OCI-LY3 (cell line): ENCODE data around the gene GCA.

Source experiments
- EZH2phosphoT487 ChIP-seq: fragments of 200-600 bp; shearing (Covaris generic); IDR thresholded peaks from 2 replicates; pipeline ENCODE4 v1.6.1; 2018; ENCODE audit warnings: antibody characterized with exemption, mixed run types, low read depth
- TF ChIP-seq, protein P1 (sequence below): fragments of 200-600, 300-600 bp; sonication (generic); IDR thresholded peaks from 2 replicates; pipeline ENCODE4 v1.5.1; 2014; ENCODE audit warnings: antibody characterized with exemption, low read length, low read depth

DNA sequence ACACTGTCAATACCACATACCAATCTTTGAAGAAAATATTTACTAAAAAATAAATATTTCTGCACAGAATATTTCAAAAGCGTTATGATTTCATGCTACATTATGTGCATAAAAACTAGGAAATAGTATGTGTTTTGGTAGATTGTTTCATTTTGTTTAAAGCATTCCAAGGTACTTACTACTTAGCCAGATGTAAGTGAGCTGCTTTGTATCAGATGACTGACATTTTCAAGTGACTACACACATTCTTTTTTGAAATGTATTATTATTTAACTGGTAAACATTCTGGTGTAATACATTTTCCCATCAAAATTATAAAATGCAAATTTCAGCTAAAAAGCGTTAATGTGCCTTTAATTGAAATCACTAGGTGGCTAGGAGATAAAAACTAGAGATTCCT lies 21.5 kb downstream of the GCA start:
- TF ChIP-seq, protein P1, sequence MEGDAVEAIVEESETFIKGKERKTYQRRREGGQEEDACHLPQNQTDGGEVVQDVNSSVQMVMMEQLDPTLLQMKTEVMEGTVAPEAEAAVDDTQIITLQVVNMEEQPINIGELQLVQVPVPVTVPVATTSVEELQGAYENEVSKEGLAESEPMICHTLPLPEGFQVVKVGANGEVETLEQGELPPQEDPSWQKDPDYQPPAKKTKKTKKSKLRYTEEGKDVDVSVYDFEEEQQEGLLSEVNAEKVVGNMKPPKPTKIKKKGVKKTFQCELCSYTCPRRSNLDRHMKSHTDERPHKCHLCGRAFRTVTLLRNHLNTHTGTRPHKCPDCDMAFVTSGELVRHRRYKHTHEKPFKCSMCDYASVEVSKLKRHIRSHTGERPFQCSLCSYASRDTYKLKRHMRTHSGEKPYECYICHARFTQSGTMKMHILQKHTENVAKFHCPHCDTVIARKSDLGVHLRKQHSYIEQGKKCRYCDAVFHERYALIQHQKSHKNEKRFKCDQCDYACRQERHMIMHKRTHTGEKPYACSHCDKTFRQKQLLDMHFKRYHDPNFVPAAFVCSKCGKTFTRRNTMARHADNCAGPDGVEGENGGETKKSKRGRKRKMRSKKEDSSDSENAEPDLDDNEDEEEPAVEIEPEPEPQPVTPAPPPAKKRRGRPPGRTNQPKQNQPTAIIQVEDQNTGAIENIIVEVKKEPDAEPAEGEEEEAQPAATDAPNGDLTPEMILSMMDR, result no peak
- no peak for TF ChIP-seq EZH2phosphoT487
